Gastroesophageal sphincter (tissue), 4 donors: ENCODE data around the gene RXRA. TPM values are rescaled to one million over a fixed set of nuclear protein-coding genes. Genes with fewer than 3 reads are reported as not detected.

ENCODE experiments used
- ATAC-seq: fragments of 150-250 bp; one replicate; pipeline ENCODE4 v1.9.1; 2016; ENCODE audit warnings: mild to moderate bottlenecking, moderate library complexity
- H3K27ac ChIP-seq, 4 donors: fragments of 200-600 bp; sonication (generic) in 3 of 4; 1 replicate in 3 of 4; 2 replicates in 1 of 4; pipeline ENCODE4 v1.5.1; 2016 to 2019
- H3K27me3 ChIP-seq: fragments of 200-600 bp; sonication (generic); one replicate; pipeline ENCODE4 v1.5.1; 2019
- H3K36me3 ChIP-seq, 2 donors: fragments of 200-600 bp; sonication (generic); one replicate each; pipeline ENCODE4 v1.5.1; 2019; ENCODE audit warnings: control low read depth in 1 of 2
- H3K4me1 ChIP-seq, 3 donors: fragments of 200-600 bp; sonication (generic); 1 replicate in 2 of 3; 2 replicates in 1 of 3; pipeline ENCODE4 v1.5.1; 2016 to 2019; ENCODE audit warnings: control low read depth in 2 of 3
- H3K4me3 ChIP-seq, 2 donors: fragments of 200-600 bp; sonication (generic); one replicate each; pipeline ENCODE4 v1.5.1; 2019; ENCODE audit warnings: mild to moderate bottlenecking in 1 of 2, moderate library complexity in 1 of 2
- H3K9me3 ChIP-seq, 3 donors: fragments of 200-600 bp; sonication (generic); one replicate each; pipeline ENCODE4 v1.5.1; 2017 to 2019; ENCODE audit warnings: control low read depth in 2 of 3
- CTCF ChIP-seq, 4 experiments: fragments of 200-600 bp in 2 of 4; fragments of 450-650 bp in 2 of 4; sonication (generic) in 1 of 4; IDR thresholded peaks; one replicate each; pipeline ENCODE4 v1.5.1; 2017 to 2019; ENCODE audit warnings: antibody characterized with exemption in 4 of 4, mild to moderate bottlenecking in 2 of 4, moderate library complexity in 2 of 4
- EP300 ChIP-seq: sonication (generic); formaldehyde crosslinking; IDR thresholded peaks from one replicate; pipeline ENCODE4 v1.6.1; 2017; ENCODE audit warnings: antibody characterized with exemption, mild to moderate bottlenecking
- POLR2A ChIP-seq, 2 donors: fragments of 450-650 bp; IDR thresholded peaks; one replicate each; pipeline ENCODE4 v1.6.1; 2017; ENCODE audit warnings: antibody characterized with exemption in 2 of 2, mild to moderate bottlenecking in 2 of 2, moderate library complexity in 1 of 2
- POLR2AphosphoS5 ChIP-seq: sonication (generic); formaldehyde crosslinking; IDR thresholded peaks from one replicate; pipeline ENCODE4 v1.6.1; 2017; ENCODE audit warnings: antibody characterized with exemption
- WGBS, 2 donors: methylation state at CpG; one replicate each; pipeline ENCODE4 v1.1.5; 2018; ENCODE audit warnings: low coverage in 1 of 2; 5-methylcytosine and 5-hydroxymethylcytosine counted together
- total RNA-seq, 4 donors: library from RNA; depleted of rRNA; stranded (reverse); fragments of >200 nt; gene quantifications; one replicate each; pipeline ENCODE4 v1.1.0, GENCODE V29; 2016

The RXRA gene
- total RNA-seq, 4 donors from 2014 or later: 45.1 to 78.9 (median 55.3) TPM

- no peak for ATAC-seq
- Histone ChIP-seq H3K9me3 (no peaks in the 10 kb centered on the region), H3K4me3 (no peak overlapping the region), H3K4me1 (peaks cover 0 to 100% (median 96%) of the 10 kb centered on the region in 3 donors), H3K36me3 (no peaks in the 10 kb centered on the region), H3K27me3 (no peaks in the 10 kb centered on the region), H3K27ac (peak overlapping the region in 3 of 4 donors; percentile 31 to 64 (median 37))
- no peak for TF ChIP-seq POLR2A (IDR thresholded peaks at IDR 0.05)
- no peak for TF ChIP-seq EP300
- no peak for TF ChIP-seq POLR2AphosphoS5
- no peak for TF ChIP-seq CTCF (IDR thresholded peaks at IDR 0.05)
- no CpG with 5 or more reads among the region's 14 CpGs for whole genome bisulfite sequencing, 2 donors
These were observed 18.6 kb downstream of the RXRA start for GRCh38 chr9:134344800-134345310.

DNA sequence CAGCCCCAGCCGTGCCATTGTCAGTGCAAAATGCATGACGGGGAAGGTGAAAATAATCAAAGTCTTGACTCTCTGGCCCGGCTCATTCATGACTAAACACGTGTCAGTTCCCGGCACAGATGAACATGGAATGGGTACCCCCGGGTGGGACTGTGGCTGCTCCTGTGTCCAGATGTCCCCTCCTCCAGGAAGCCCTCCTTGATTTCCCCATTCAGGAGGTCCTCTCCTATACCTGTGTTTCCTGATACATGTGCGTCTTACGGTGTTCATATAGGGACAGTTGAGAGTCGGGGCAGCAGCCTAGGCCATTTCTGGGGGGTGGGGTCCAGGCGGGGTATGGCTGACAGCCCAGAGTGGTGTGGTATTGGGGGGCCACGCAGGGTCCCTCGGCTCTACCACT is 19.5 kb downstream of the RXRA start:
- Histone ChIP-seq H3K27me3 (no peaks in the 10 kb centered on the region), H3K9me3 (no peaks in the 10 kb centered on the region), H3K4me3 (no peak overlapping the region), H3K27ac (no peak overlapping the region), H3K36me3 (no peaks in the 10 kb centered on the region), H3K4me1 (peaks cover 0 to 100% (median 96%) of the 10 kb centered on the region in 3 donors)
- TF ChIP-seq POLR2A (IDR thresholded peaks at IDR 0.05) (no peak), POLR2AphosphoS5 (no peak), CTCF (IDR thresholded peaks at IDR 0.05) (no peak), EP300 (no peak)
- WGBS, 2 donors: 100% methylated on average over 1 of the region's 12 CpGs; no CpG with 5 or more reads in 1 of the 2 donors
- no peak for ATAC-seq

DNA sequence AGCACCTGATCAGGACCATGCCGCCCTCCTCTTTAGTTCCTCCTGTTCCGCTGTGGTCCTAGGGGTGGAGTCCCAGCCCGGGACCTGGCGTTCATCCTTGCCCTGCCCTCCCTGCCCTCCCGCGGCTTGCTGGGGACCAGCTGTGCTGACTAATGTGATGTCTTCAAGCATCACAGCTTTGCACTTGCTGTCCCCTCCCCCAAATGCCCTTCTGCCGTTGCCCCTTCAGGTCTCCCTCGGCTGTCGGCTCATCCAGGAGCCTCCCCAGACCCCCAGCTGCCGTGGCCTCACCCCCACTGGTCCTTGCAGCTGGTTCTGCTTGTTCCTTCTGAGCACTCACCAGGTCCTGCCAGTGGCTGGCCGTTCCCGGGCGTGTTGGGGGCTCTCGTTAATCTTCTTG is 19.9 kb downstream of the RXRA start:
- ATAC-seq: no peak
- Histone ChIP-seq H3K27me3 (no peaks in the 10 kb centered on the region), H3K4me1 (peaks cover 0 to 100% (median 96%) of the 10 kb centered on the region in 3 donors), H3K27ac (no peak overlapping the region), H3K36me3 (no peaks in the 10 kb centered on the region), H3K9me3 (no peaks in the 10 kb centered on the region), H3K4me3 (no peak overlapping the region)
- TF ChIP-seq POLR2A (IDR thresholded peaks at IDR 0.05) (no peak), EP300 (no peak), POLR2AphosphoS5 (no peak), CTCF (IDR thresholded peaks at IDR 0.05) (no peak)
- WGBS, 2 donors: 41% methylated on average over 6 of the region's 14 CpGs; no CpG with 5 or more reads in 1 of the 2 donors

GRCh38 chr9:134346840-134347583 is 20.8 kb downstream of the RXRA start:
- Histone ChIP-seq H3K4me1 (peaks cover 0 to 100% (median 96%) of the 10 kb centered on the region in 3 donors), H3K27me3 (no peaks in the 10 kb centered on the region), H3K27ac (no peak overlapping the region), H3K36me3 (no peaks in the 10 kb centered on the region), H3K4me3 (no peak overlapping the region), H3K9me3 (no peaks in the 10 kb centered on the region)
- ATAC-seq: no peak
- TF ChIP-seq CTCF (IDR thresholded peaks at IDR 0.05): no peak
- TF ChIP-seq POLR2A (IDR thresholded peaks at IDR 0.05): no peak
- no peak for TF ChIP-seq POLR2AphosphoS5
- TF ChIP-seq EP300: no peak
- 75 to 87% methylated on average over 7 of the region's 21 CpGs for WGBS, 2 donors

GRCh38 chr9:134347996-134348395 is 21.7 kb downstream of the RXRA start:
- Histone ChIP-seq H3K4me3 (no peak overlapping the region), H3K4me1 (peaks cover 0 to 100% (median 96%) of the 10 kb centered on the region in 3 donors), H3K27me3 (no peaks in the 10 kb centered on the region), H3K27ac (no peak overlapping the region), H3K9me3 (no peaks in the 10 kb centered on the region), H3K36me3 (no peaks in the 10 kb centered on the region)
- TF ChIP-seq EP300 (no peak), CTCF (IDR thresholded peaks at IDR 0.05) (no peak), POLR2AphosphoS5 (no peak), POLR2A (IDR thresholded peaks at IDR 0.05) (no peak)
- 66% methylated on average over 3 of the region's 10 CpGs; no CpG with 5 or more reads in 1 of the 2 donors for whole genome bisulfite sequencing, 2 donors
- ATAC-seq: no peak
